ENCODE results near the gene LGSN. TPM values are rescaled to one million over a fixed set of nuclear protein-coding genes. Genes with fewer than 3 reads are reported as not detected.

LGSN gene
- total and polyA plus RNA-seq, 2 donors (not counting 3 experiments of a cell fraction or from before 2014, with no cell fraction given): not detected

DNA sequence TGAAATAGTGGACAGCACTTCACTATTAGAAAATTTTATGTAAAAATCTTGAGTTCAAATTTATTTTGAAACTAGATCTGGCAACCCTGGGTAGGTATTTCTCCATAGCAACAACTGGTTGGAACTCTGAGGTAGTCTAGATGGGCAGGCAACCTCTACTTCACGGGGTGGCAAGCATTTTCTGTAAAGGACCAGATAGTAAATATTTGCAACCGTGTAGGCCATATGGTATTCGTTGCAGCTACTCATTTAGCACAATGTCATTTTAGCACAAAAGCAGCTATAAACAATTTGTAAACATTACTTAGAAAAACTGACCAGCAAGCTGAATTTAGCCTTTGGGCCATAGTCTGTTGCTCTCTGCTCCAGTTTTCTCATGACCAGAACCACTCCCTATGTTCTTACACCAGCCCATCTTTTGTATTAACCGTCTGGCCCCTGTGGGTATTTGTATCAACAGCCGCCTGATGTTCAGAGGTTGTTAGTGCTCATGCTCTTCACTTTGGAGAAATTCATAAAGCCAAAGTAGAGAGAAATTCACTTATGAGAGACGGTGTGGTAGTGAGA is 29.2 kb downstream of the LGSN start:
- no peak for FAIRE-seq
- Histone ChIP-seq H3K79me2 (ENCODE audit: control insufficient read depth, insufficient read depth, low read length) (no peaks in the 10 kb centered on the region), H4K20me1 (replicated peaks; ENCODE audit: control insufficient read depth, extremely low read depth, insufficient read depth, low read length) (no peaks in the 10 kb centered on the region), H3K4me3 (replicated peaks in 1 of 3; ENCODE audit: insufficient read depth in 1 of 3, low read depth in 1 of 3, low read length in 3 of 3) (no peak overlapping the region), H3K4me2 (ENCODE audit: insufficient read depth, low read length) (no peak overlapping the region), H3K27me3 (ENCODE audit: control insufficient read depth in 2 of 2, insufficient read depth in 2 of 2, low read length in 2 of 2) (no peaks in the 10 kb centered on the region), H3K9me1 (replicated peaks; ENCODE audit: control insufficient read depth, extremely low read depth, insufficient read depth, low read length) (no peaks in the 10 kb centered on the region), H3K27ac (ENCODE audit: insufficient read depth, low read depth, low read length) (no peak overlapping the region), H2AFZ (ENCODE audit: low read depth, low read length) (no peak overlapping the region), H3K4me1 (ENCODE audit: control insufficient read depth, extremely low read depth, insufficient read depth, low read length) (no peaks in the 10 kb centered on the region), H3K36me3 (ENCODE audit: control insufficient read depth in 2 of 2, extremely low read depth in 1 of 2, insufficient read depth in 2 of 2, low read length in 2 of 2) (no peaks in the 10 kb centered on the region), H3K9me3 (replicated peaks; ENCODE audit: control insufficient read depth, insufficient read depth, low read length) (no peaks in the 10 kb centered on the region), H3K9ac (replicated peaks; ENCODE audit: extremely low read depth, insufficient read depth, low read length) (no peak overlapping the region)
- dilution Hi-C loops (cut with MboI; ENCODE audit: extremely low pct_ligation_motif_present, low sequenced_read_pairs) (no loop called here), intact Hi-C loops (cut with micrococcal nuclease) (no loop called here)
- DNase-seq (ENCODE audit: low read depth, low spot score): no peak
- POLR2A ChIA-PET: no interaction called here
- no TSS peak for BruUV-seq (replicated peaks)
- CTCF ChIA-PET: no interaction called here
- no peak for TF ChIP-seq POLR2AphosphoS5 (IDR thresholded peaks at IDR 0.05; ENCODE audit: insufficient read depth, low read depth, low read length)
- TF ChIP-seq POLR2A (IDR thresholded peaks at IDR 0.05; ENCODE audit: low read depth, low read length): no peak
- no peak for TF ChIP-seq EZH2 (IDR thresholded peaks at IDR 0.05; ENCODE audit: borderline replicate concordance, low read depth, low read length, severe bottlenecking)
- no peak for TF ChIP-seq JUN (IDR thresholded peaks at IDR 0.05; ENCODE audit: borderline replicate concordance, insufficient read depth, insufficient read length, low read depth)

DNA sequence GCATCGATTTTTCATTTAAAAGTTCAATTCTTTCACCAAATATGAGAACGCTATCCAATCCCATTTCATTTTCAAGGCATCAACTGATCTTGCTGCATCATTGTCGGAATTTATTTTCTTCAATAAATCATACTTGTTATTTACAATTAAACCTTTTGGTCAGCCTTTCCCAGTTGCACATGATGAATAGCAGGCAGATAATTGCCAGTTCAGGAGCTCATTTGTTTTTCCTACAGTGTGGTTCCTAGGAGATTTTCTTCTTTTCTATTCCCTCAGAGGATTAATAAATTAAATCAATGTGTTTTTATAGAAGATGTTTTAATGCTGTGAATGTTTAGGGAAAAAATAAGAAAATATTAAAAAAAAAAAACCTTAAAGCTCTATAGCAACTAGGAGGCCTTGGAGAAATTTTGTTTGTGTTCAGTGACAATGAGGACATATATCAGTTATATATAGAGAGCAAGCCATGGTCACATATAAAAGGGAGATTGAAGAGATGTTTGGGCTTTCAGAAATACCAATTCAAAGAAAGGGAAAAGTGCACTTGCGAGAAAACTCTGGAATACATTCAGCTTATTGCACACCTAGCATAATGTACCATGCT is 30.4 kb downstream of the LGSN start:
- FAIRE-seq: no peak
- H3K4me2 ChIP-seq (ENCODE audit: insufficient read depth, low read length): no peak overlapping the region
- no peaks in the 10 kb centered on the region for H4K20me1 ChIP-seq (replicated peaks; ENCODE audit: control insufficient read depth, extremely low read depth, insufficient read depth, low read length)

More for the DNA sequence above, 30.4 kb downstream of the LGSN start:
- no peak for DNase-seq (ENCODE audit: low read depth, low spot score)
- BruUV-seq (replicated peaks): no TSS peak
- Histone ChIP-seq H2AFZ (ENCODE audit: low read depth, low read length) (no peak overlapping the region), H3K79me2 (ENCODE audit: control insufficient read depth, insufficient read depth, low read length) (no peaks in the 10 kb centered on the region), H3K27me3 (ENCODE audit: control insufficient read depth in 2 of 2, insufficient read depth in 2 of 2, low read length in 2 of 2) (no peaks in the 10 kb centered on the region), H3K4me3 (replicated peaks in 1 of 3; ENCODE audit: insufficient read depth in 1 of 3, low read depth in 1 of 3, low read length in 3 of 3) (no peak overlapping the region), H3K9me3 (replicated peaks; ENCODE audit: control insufficient read depth, insufficient read depth, low read length) (no peaks in the 10 kb centered on the region), H3K9me1 (replicated peaks; ENCODE audit: control insufficient read depth, extremely low read depth, insufficient read depth, low read length) (no peaks in the 10 kb centered on the region), H3K27ac (ENCODE audit: insufficient read depth, low read depth, low read length) (no peak overlapping the region), H3K9ac (replicated peaks; ENCODE audit: extremely low read depth, insufficient read depth, low read length) (no peak overlapping the region), H3K36me3 (ENCODE audit: control insufficient read depth in 2 of 2, extremely low read depth in 1 of 2, insufficient read depth in 2 of 2, low read length in 2 of 2) (no peaks in the 10 kb centered on the region), H3K4me1 (ENCODE audit: control insufficient read depth, extremely low read depth, insufficient read depth, low read length) (no peaks in the 10 kb centered on the region)
- intact Hi-C loops (cut with micrococcal nuclease) (no loop called here), dilution Hi-C loops (cut with MboI; ENCODE audit: extremely low pct_ligation_motif_present, low sequenced_read_pairs) (no loop called here)
- TF ChIP-seq, protein P1, sequence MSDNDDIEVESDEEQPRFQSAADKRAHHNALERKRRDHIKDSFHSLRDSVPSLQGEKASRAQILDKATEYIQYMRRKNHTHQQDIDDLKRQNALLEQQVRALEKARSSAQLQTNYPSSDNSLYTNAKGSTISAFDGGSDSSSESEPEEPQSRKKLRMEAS (IDR thresholded peaks at IDR 0.05; ENCODE audit: insufficient read depth, insufficient read length): no peak
- TF ChIP-seq JUN (IDR thresholded peaks at IDR 0.05; ENCODE audit: borderline replicate concordance, insufficient read depth, insufficient read length, low read depth) (no peak), POLR2A (IDR thresholded peaks at IDR 0.05; ENCODE audit: low read depth, low read length) (no peak), MYC (IDR thresholded peaks at IDR 0.05; ENCODE audit: low read depth, low read length) (no peak), GATA2 (IDR thresholded peaks at IDR 0.05; ENCODE audit: insufficient read depth, insufficient read length, low read depth, low read length) (no peak), FOS (IDR thresholded peaks at IDR 0.05; ENCODE audit: borderline replicate concordance, insufficient read depth, low read length) (no peak), POLR2AphosphoS5 (IDR thresholded peaks at IDR 0.05; ENCODE audit: insufficient read depth, low read depth, low read length) (no peak), EZH2 (IDR thresholded peaks at IDR 0.05; ENCODE audit: borderline replicate concordance, low read depth, low read length, severe bottlenecking) (no peak)
- TF ChIP-seq, protein P2, sequence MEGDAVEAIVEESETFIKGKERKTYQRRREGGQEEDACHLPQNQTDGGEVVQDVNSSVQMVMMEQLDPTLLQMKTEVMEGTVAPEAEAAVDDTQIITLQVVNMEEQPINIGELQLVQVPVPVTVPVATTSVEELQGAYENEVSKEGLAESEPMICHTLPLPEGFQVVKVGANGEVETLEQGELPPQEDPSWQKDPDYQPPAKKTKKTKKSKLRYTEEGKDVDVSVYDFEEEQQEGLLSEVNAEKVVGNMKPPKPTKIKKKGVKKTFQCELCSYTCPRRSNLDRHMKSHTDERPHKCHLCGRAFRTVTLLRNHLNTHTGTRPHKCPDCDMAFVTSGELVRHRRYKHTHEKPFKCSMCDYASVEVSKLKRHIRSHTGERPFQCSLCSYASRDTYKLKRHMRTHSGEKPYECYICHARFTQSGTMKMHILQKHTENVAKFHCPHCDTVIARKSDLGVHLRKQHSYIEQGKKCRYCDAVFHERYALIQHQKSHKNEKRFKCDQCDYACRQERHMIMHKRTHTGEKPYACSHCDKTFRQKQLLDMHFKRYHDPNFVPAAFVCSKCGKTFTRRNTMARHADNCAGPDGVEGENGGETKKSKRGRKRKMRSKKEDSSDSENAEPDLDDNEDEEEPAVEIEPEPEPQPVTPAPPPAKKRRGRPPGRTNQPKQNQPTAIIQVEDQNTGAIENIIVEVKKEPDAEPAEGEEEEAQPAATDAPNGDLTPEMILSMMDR (IDR thresholded peaks at IDR 0.05; ENCODE audit: extremely low read depth in 1 of 2, insufficient read depth in 1 of 2, low read depth in 1 of 2, low read length in 2 of 2): no peak
- POLR2A ChIA-PET: no interaction called here
- CTCF ChIA-PET: no interaction called here
